Panc1 (cell line): Measurements from ENCODE around the gene PBOV1. TPM values are rescaled to one million over a fixed set of nuclear protein-coding genes. Genes with fewer than 3 reads are reported as not detected.

ENCODE experiments used
- ATAC-seq: fragments of 200-7000 bp; cut with Tn5 transposase; 2 replicates; pipeline ENCODE4 v1.9.1; 2020; ENCODE audit warnings: mild to moderate bottlenecking, moderate library complexity
- BruUV-seq: library from RNA; stranded (reverse); fragments of 400-500 nt; replicated peaks from 2 replicates; lab custom pipeline; 2021; lab: Mats Ljungman, UMichigan
- CTCF ChIA-PET: fragments of 300-600 bp; sonication (Branson Sonifier 250); formaldehyde crosslinking; loops from one replicate; lab custom pipeline; 2022; ENCODE audit warnings: antibody characterized with exemption; lab: Charles Lee
- POLR2A ChIA-PET: fragments of 300-600 bp; sonication (Branson Sonifier 250); formaldehyde crosslinking; loops from one replicate; lab custom pipeline; 2022; ENCODE audit warnings: antibody characterized with exemption; lab: Charles Lee
- DNase-seq: peaks from one replicate; pipeline ENCODE4 v3.0.0-alpha.2; 2010; ENCODE audit warnings: low read depth, low spot score
- H3K27ac ChIP-seq: 2 replicates; pipeline ENCODE4 v1.5.1; 2011; ENCODE audit warnings: mild to moderate bottlenecking, low read length, inconsistent platforms
- H3K27me3 ChIP-seq: fragments of 200-500 bp; sonication (Bioruptor generic); 2 replicates; pipeline ENCODE4 v1.6.0; 2014; ENCODE audit warnings: low read length, inconsistent platforms; ENCODE audit not compliant: control insufficient read depth, insufficient read depth
- H3K36me3 ChIP-seq: fragments of 200-500 bp; sonication (Bioruptor generic); 2 replicates; pipeline ENCODE4 v1.5.1; 2014; ENCODE audit warnings: inconsistent platforms, mild to moderate bottlenecking, low read length, moderate library complexity; ENCODE audit not compliant: control insufficient read depth, insufficient read depth
- H3K4me1 ChIP-seq: 2 replicates; pipeline ENCODE4 v1.5.1; 2011; ENCODE audit warnings: inconsistent platforms, mild to moderate bottlenecking, low read length, moderate library complexity; ENCODE audit not compliant: control insufficient read depth, insufficient read depth
- H3K4me3 ChIP-seq, 2 experiments: 2 replicates each; pipeline ENCODE4 v1.5.1; 2011 to 2012; ENCODE audit warnings: low read depth in 2 of 2, low read length in 2 of 2, mild to moderate bottlenecking in 2 of 2, inconsistent platforms in 1 of 2, moderate library complexity in 1 of 2
- H3K9me3 ChIP-seq: fragments of 200-500 bp; sonication (Bioruptor generic); 2 replicates; pipeline ENCODE4 v1.5.1; 2014; ENCODE audit warnings: low read depth, mild to moderate bottlenecking, inconsistent platforms, low read length, moderate library complexity; ENCODE audit not compliant: control insufficient read depth, insufficient read depth
- POLR2AphosphoS5 ChIP-seq: IDR thresholded peaks from 2 replicates; pipeline ENCODE4 v1.6.1; 2012; ENCODE audit warnings: mild to moderate bottlenecking, low read depth, low read length, moderate library complexity
- SIN3A ChIP-seq: IDR thresholded peaks from 2 replicates; pipeline ENCODE4 v1.6.1; 2012; ENCODE audit warnings: low read depth, mild to moderate bottlenecking, low read length, moderate library complexity, borderline replicate concordance; ENCODE audit not compliant: insufficient read depth
- TCF7L2 ChIP-seq: IDR thresholded peaks from 2 replicates; pipeline ENCODE4 v1.6.1; 2011; ENCODE audit warnings: mild to moderate bottlenecking, low read depth, low read length, inconsistent platforms
- in situ Hi-C: cut with HindIII; loops from 2 replicates; pipeline ENCODE4 v1.10.0; 2016; ENCODE audit warnings: low sequenced_read_pairs, low pct_unique_long_range_greater_than_20kb
- intact Hi-C: fragments of 100-400 bp; cut with micrococcal nuclease; formaldehyde crosslinking; loops from one replicate; pipeline ENCODE4 v1.10.0; 2022; ENCODE audit not compliant: unreplicated experiment
- total RNA-seq: library from RNA; stranded (reverse); gene quantifications from one replicate; pipeline ENCODE4 v1.2.1, GENCODE V29; 2021; ENCODE audit not compliant: unreplicated experiment
- TF ChIP-seq, protein P1 (sequence below), 2 experiments: IDR thresholded peaks; 2 replicates each; pipeline ENCODE4 v1.6.1; 2011 to 2012; ENCODE audit warnings: low read depth in 2 of 2, control low read depth in 1 of 2, low read length in 1 of 2, mild to moderate bottlenecking in 1 of 2, moderate library complexity in 1 of 2; ENCODE audit not compliant: insufficient read depth in 1 of 2
- TF ChIP-seq, protein P2 (sequence below): fragments of 450-650 bp; IDR thresholded peaks from 2 replicates; pipeline ENCODE4 v1.5.1; 2017; ENCODE audit warnings: mild to moderate bottlenecking

PBOV1 gene
- total RNA-seq, 1 experiment from 2014 or later: not detected

GRCh38 chr6:138258197-138258596 is 39.9 kb upstream of the PBOV1 start:
- intact Hi-C loops: no loop called here
- BruUV-seq: no TSS peak
- ChIA-PET CTCF (no interaction called here), POLR2A (no interaction called here)
- Histone ChIP-seq H3K27me3 (peaks cover 7% of the 10 kb centered on the region; the same call in 1 of the 2 replicates), H3K4me1 (no peaks in the 10 kb centered on the region), H3K27ac (no peak overlapping the region), H3K36me3 (no peaks in the 10 kb centered on the region), H3K4me3 (no peak overlapping the region), H3K9me3 (no peaks in the 10 kb centered on the region)
- in situ Hi-C loops: no loop called here
- no peak for ATAC-seq
- no peak for DNase-seq
- TF ChIP-seq, protein P1, sequence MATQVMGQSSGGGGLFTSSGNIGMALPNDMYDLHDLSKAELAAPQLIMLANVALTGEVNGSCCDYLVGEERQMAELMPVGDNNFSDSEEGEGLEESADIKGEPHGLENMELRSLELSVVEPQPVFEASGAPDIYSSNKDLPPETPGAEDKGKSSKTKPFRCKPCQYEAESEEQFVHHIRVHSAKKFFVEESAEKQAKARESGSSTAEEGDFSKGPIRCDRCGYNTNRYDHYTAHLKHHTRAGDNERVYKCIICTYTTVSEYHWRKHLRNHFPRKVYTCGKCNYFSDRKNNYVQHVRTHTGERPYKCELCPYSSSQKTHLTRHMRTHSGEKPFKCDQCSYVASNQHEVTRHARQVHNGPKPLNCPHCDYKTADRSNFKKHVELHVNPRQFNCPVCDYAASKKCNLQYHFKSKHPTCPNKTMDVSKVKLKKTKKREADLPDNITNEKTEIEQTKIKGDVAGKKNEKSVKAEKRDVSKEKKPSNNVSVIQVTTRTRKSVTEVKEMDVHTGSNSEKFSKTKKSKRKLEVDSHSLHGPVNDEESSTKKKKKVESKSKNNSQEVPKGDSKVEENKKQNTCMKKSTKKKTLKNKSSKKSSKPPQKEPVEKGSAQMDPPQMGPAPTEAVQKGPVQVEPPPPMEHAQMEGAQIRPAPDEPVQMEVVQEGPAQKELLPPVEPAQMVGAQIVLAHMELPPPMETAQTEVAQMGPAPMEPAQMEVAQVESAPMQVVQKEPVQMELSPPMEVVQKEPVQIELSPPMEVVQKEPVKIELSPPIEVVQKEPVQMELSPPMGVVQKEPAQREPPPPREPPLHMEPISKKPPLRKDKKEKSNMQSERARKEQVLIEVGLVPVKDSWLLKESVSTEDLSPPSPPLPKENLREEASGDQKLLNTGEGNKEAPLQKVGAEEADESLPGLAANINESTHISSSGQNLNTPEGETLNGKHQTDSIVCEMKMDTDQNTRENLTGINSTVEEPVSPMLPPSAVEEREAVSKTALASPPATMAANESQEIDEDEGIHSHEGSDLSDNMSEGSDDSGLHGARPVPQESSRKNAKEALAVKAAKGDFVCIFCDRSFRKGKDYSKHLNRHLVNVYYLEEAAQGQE (IDR thresholded peaks at IDR 0.05; ENCODE audit: insufficient read depth in 1 of 2, low read depth in 2 of 2, low read length in 1 of 2): no peak
- TF ChIP-seq, protein P2, sequence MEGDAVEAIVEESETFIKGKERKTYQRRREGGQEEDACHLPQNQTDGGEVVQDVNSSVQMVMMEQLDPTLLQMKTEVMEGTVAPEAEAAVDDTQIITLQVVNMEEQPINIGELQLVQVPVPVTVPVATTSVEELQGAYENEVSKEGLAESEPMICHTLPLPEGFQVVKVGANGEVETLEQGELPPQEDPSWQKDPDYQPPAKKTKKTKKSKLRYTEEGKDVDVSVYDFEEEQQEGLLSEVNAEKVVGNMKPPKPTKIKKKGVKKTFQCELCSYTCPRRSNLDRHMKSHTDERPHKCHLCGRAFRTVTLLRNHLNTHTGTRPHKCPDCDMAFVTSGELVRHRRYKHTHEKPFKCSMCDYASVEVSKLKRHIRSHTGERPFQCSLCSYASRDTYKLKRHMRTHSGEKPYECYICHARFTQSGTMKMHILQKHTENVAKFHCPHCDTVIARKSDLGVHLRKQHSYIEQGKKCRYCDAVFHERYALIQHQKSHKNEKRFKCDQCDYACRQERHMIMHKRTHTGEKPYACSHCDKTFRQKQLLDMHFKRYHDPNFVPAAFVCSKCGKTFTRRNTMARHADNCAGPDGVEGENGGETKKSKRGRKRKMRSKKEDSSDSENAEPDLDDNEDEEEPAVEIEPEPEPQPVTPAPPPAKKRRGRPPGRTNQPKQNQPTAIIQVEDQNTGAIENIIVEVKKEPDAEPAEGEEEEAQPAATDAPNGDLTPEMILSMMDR: no peak
- TF ChIP-seq TCF7L2 (no peak), SIN3A (no peak), POLR2AphosphoS5 (no peak)

GRCh38 chr6:138257638-138258040 is 39.3 kb upstream of the PBOV1 start:
- Histone ChIP-seq H3K27me3 (peaks cover 7% of the 10 kb centered on the region; the same call in 1 of the 2 replicates), H3K9me3 (no peaks in the 10 kb centered on the region), H3K4me3 (no peak overlapping the region), H3K4me1 (no peaks in the 10 kb centered on the region), H3K27ac (no peak overlapping the region), H3K36me3 (no peaks in the 10 kb centered on the region)
- DNase-seq: no peak
- no TSS peak for BruUV-seq
- in situ Hi-C loops: no loop called here
- intact Hi-C loops: no loop called here
- no peak for ATAC-seq
- POLR2A ChIA-PET: no interaction called here
- CTCF ChIA-PET: no interaction called here
- TF ChIP-seq TCF7L2 (no peak), SIN3A (no peak), POLR2AphosphoS5 (no peak)
- TF ChIP-seq, protein P2: no peak
- TF ChIP-seq, protein P1 (IDR thresholded peaks at IDR 0.05; ENCODE audit: insufficient read depth in 1 of 2, low read depth in 2 of 2, low read length in 1 of 2): no peak
